Measurements from ENCODE around the gene ARHGAP26.

Gene ARHGAP26

DNA sequence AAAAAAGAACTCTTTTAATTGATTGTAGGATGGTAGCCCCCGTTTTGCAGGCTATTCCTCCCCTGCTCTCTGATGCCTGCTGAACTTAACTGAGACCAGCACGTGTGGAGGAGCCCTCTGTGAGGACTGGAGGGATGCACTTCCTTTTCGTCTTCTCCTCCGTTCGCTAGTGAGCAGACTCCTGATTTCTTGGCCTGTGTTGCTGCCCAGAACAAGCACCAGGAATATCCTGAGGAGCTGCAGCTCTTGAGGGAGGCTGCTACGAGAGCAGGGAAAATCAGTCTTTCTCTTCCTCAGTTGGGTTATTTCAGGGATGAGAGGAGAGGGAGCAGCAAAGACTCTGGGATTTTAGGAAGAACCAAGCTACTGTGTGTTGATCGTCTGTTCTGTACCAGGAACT is 74.7 kb downstream of the ARHGAP26 start:
- in situ Hi-C loops (cut with MboI; ENCODE audit: low sequenced_read_pairs): no loop called here

DNA sequence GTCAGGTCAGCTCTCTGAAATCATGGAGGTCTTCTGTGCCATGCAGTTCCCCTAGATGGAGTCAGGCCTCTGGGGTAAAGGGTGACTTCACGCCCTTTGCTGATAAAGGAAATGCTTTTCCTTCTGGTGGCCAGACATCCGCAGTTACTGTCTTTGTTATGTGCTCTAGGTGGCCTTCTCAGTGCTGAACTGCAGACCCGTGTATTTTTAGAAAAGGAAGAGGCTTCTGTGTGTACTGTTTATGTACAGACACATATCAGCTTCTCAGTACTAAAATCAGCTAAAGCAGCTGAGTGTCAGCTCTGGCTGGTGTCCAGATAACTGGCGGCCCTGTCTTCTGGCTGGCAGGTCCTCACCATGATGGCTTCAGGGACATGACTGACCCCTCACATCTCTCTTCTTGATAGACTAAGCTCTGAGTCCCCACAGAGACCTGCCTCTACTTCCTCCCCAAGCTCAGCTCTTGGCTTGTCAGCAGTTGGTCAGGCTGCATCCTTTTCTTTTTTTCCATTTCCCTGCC is 75.3 kb downstream of the ARHGAP26 start:
- in situ Hi-C loops (cut with MboI; ENCODE audit: low sequenced_read_pairs): no loop called here

DNA sequence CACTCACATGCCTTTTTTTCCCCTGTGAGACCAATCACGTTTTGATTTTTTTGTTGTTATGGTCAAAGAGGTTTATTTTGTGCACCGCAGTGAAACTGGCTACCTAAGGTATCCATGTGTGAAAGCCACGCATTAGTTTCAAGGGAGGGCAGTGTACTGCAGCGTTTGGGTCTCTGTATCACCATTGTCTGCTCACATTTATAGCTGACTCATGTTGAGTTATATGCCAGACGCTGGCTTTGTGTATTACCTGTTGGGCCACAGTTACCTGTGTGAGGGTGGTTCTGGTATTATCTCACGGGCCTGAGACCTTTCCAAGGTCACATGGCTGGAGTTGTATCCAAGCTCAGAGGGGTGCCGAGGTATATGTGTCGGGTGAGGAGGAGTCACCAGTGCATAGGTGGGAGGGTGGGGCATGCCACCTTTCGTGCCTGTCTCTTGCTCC is 75.8 kb downstream of the ARHGAP26 start:
- in situ Hi-C loops (cut with MboI; ENCODE audit: low sequenced_read_pairs): no loop called here

DNA sequence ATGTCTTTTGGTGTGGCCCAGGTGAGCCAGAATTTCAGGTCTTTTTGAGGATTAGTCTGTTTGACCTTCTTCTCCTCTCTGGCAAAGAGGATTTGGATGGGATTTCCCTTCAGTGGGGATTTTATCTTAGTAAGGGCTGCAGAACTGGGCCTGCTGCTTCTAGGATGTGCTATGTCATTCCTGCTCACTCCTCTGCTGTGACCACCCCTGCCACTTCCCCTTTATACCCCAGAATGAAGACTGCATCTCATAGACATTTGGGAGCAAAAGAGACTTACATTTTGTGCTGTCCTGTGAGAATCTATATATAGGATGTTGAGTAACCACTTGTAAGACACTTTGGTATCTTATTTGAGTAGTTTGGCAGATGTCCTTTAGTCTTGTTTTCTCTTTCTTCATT is 76.2 kb downstream of the ARHGAP26 start:
- in situ Hi-C loops (cut with MboI; ENCODE audit: low sequenced_read_pairs): no loop called here

DNA sequence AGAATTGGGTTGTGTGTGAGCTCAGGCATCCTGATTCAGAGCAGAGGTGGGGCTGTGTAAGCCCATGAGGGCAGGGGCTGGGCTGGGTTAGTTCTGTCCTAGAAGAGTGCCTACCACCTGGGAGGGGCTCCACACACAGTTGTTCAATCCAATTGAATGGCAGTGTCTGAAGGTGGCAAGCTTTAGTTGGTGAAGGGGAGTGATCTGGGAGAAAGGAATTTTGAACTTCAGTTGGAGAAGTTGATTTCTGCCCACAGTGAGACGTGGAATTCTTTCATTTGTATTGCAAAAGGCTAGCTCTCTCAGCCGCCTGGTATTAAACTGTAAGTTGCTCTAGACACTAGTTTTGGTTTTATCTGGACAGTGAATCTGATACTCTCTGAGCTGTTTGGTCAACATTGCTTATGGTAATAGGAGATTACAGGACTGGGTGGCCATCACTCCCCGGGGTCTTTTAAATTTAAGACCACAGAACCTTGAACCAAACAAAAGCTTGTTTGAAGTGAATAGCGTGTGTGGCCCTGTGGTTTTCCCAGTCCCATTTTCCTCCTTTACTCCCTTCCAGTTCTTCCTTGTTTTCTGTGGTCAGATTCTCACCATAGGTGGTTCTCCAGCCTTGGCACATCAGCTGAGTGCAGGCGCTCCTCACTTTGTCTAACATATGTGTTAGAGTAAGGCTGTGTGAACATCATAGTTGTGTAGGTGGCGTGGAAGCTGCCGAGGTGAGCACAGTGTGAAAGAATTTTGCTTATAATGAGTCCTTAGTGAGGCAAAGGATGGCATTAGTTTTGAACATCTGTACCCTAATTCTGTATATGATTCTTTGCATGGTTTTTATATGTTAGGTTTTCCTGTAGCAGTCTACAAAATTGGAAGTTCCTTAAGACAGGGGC is 78.0 kb downstream of the ARHGAP26 start:
- in situ Hi-C loops (cut with MboI; ENCODE audit: low sequenced_read_pairs): no loop called here

DNA sequence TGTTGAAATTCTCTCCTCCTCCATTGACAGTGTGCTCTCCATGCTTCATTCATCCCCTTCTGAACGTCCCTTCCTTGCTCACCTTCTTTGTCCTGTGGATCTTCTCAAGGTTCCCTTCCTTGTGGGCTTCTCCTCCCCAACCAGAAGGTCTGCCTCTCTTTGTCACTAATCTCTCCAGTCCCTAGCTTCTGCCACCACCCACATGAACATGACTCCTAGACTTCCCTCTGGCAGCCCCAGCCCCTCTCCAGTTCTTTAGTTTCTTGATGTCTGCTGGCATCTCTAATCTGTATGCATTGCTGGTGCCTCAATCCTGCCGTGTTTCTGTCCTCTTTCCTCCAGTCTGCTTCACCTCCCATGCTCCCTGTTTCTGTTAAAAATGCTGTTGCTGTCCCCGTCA is 79.3 kb downstream of the ARHGAP26 start:
- in situ Hi-C loops (cut with MboI; ENCODE audit: low sequenced_read_pairs): no loop called here

DNA sequence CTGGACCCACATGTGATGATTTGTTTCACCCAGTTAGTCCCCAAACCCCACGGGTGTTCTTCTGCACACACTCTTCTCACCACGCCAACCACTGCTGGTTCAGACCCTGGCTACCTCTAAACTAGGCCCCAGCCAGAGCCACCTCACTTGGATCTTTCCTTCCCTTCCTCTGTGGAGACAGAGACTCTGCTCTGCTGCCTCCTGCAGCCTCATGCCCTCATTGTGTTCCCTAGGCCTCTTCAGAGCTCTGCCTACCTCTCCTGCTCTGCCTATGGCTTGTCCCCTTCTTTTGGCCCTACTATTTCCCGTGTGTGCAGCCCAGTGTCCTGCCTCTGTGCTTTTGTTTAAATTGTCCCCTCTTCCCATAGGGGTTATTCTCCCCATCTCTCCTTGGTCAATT is 79.7 kb downstream of the ARHGAP26 start:
- in situ Hi-C loops (cut with MboI; ENCODE audit: low sequenced_read_pairs): no loop called here

DNA sequence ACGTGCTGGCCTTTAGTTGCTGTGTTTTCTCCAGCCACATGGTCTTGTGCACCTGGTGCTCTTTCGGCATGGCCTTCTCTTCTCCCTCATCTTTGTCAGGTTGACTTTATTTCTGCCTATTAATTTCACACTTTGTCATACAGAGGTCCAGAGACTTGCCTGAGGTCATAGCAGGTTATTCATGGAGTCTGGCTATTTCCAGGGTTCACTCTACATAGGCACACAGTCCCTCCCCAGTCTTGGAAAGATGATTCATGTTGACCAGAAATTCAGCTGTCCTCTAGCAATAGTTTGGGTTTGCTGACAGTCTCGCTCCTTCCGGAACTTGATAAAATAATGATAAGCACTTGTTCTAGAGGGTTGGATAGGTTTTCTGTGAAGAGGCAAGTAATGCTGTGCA is 81.6 kb downstream of the ARHGAP26 start:
- in situ Hi-C loops (cut with MboI; ENCODE audit: low sequenced_read_pairs): no loop called here

DNA sequence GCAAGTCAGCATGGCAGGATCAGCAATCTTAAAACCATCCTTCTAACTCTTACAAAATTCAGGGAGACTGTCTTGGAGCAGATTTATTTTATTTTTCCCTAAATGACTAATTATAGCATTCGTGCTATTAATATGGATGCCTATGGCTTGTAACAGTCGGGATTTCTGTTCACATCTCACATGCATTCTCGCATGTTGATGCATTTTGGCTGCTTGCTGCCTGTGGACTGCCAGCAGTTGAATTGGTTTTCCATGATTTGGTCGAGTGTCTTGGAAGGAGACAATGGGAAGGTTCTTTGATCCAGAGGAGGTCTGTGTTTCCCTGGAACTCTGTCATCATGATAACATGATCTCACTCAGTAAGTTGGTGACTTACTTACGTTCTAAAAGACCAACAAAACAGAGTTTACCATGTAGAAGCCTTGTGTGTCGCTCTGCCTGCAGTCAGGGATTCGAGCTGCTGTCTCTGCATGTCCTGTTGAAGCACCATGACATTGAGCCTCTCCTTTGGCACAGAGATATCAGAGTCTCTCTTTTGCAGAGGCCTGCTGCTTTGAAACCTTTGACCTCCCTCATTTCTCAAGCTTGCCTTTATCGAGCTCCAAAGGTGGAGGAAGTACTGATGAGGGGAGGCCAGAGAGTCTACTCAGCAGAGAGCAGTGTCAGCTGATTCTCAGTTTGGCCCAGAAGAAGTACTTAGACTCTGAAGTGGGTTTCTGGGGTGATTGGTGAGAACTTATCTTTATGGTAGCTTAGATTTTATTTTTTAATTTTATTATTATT is 82.4 kb downstream of the ARHGAP26 start:
- in situ Hi-C loops (cut with MboI; ENCODE audit: low sequenced_read_pairs): no loop called here

DNA sequence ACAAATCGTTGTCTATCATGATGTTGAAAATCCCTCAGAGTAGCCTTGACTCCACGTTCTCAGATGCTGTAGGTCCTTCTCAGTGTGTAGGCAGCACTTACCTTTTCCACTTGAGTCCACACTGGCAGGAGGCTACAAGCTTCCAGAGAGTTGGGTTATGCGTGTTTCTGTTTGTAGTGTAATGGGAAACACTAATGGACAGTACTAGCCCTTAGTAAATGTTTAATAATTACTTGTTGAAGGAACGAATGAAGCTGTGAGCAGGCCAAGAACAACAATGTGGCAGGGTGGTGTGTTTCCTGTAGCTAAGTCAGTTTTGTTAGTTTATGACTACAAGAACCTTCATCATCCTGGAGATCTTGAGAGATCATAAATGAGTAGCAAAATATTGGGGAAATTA is 83.5 kb downstream of the ARHGAP26 start:
- in situ Hi-C loops (cut with MboI; ENCODE audit: low sequenced_read_pairs): no loop called here

DNA sequence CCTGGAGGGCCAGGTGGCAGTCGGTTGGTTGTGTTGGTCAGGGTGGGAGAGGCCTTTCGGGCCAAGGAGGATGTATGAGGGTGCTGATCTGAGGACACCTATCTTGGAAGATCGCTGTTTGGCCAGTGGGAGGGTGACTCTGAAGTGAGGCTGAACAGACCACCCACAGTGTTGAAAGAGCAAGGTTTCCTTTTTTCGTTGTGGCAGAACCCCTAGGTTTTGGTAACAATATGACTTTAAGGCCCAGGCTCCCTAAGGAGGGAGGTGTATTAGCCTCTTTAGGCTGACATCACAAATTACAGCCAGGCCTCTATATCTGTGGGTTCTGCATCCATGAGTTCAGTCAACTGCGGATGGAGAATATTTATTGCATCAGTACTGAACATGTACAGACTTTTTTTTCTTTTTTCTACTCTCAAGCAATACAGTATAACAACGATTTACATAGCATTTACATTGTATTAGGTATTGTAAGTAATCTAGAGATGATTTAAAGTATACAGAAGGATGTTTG is 86.1 kb downstream of the ARHGAP26 start:
- in situ Hi-C loops (cut with MboI; ENCODE audit: low sequenced_read_pairs): no loop called here

DNA sequence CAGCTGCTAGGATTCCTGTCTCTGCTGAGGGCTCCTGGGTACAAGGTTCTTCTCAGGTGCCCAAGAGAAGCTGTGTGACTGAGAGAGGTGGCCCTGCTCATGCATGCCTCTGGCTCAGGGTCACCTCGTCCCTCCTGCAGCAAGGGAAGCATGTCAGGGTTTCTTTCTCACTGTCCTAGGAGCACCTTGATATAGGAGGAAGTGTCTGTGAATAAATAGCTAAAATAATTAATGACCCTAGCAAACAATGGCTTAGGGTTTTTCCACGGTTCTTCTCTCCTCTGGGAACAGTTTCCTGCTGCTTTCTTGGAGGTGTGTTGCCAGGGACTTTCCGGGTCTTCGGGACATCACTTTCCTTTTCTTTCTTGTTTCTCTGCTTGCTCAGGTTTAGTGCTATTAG is 87.2 kb downstream of the ARHGAP26 start:
- in situ Hi-C loops (cut with MboI; ENCODE audit: low sequenced_read_pairs): no loop called here

DNA sequence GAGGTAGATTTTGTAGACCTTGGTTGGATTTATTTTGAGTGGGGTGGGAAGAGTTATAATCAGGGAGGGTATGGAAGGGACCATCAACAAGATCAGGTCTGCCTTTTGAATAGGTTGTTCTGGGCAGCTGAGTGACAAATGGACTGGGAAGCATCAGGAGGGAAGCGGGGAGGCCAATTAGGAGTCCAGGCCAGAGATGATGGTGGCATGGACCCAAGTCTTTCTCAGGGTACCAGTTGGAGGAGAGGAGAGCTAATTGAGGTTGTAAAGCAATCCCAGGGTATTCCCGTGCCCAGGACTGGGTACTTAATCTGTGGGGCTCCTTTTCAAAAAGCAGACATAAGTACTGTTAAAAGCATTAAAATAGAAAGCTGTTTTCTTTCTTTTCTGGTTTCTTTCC is 88.9 kb downstream of the ARHGAP26 start:
- in situ Hi-C loops (cut with MboI; ENCODE audit: low sequenced_read_pairs): no loop called here

DNA sequence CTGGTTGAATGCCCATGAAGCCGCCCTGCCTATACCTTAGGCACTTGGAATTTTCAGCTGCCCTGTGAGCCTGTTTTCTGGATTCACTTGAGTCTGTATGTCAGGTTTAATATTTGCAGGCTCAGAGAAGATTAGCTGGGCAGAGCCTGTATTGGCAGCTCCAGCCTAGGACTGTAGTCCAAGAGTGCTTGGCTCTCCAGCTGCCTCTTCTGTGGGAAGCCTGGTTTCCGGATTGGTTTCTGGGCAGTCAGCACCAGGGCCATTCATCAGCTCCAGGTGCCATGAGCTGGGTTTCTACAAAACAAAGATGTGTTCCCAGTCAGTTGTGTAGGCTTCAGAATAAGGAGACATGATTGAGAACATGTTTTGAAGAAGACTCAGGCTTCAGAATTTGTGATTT is 90.1 kb downstream of the ARHGAP26 start:
- in situ Hi-C loops (cut with MboI; ENCODE audit: low sequenced_read_pairs): no loop called here

DNA sequence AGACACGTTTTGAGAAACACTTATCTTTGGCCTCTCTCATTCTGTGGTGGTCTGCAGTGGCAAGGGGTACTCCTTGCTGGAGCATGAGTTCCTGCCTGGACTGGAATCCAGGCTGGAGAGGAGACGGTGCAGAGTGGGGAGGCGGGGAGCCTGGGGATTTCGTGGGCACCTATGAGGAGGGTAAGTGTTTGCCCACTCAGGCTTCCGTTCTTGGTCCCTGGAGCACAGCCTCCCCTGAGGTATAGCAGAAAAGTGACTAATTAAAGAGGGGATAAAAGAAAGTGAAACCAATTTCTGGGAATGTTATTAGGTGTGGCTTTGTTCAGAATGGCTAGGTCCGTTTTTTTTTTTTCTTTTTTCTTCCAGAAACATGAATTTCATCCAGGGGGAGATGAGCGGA is 90.8 kb downstream of the ARHGAP26 start:
- in situ Hi-C loops (cut with MboI; ENCODE audit: low sequenced_read_pairs): no loop called here

DNA sequence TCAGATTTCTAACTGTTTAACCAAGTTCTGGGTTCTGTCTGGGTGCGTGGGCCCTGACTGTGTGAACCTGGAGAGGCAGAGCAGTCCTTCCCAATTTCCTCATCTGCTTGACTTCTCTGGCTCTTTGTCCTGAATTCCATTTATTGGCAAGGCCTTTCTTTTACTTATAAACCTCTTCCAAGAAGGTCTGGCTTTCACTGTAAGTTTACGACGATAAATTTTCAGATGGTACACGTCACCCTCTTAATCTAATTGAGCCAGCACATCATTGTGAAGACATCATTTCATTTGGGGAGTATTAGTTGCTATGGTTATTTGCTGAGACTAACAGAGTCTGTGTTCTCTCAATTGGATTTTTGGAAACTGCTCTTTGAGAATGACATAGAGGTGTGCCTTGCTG is 92.4 kb downstream of the ARHGAP26 start:
- in situ Hi-C loops (cut with MboI; ENCODE audit: low sequenced_read_pairs): no loop called here

DNA sequence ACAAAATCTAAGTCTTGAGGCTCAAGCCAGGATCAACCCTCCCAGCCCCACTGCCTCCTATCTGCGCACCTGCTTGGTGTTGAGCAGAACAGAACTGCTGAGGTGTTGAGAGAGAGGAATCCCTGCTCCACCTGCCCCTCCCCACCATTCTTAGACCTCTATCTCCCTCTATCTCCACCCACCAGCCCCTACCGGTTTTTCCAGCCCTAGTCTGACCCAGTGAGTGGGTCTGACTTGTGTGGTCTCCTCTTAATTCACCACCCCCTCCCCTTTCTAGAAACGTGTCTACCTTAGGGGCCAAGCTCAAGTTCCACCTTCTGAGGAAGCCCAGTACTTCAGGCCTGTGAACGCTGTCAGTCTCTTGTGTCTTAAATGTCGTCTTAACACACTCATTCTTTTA is 93.7 kb downstream of the ARHGAP26 start:
- in situ Hi-C loops (cut with MboI; ENCODE audit: low sequenced_read_pairs): no loop called here

DNA sequence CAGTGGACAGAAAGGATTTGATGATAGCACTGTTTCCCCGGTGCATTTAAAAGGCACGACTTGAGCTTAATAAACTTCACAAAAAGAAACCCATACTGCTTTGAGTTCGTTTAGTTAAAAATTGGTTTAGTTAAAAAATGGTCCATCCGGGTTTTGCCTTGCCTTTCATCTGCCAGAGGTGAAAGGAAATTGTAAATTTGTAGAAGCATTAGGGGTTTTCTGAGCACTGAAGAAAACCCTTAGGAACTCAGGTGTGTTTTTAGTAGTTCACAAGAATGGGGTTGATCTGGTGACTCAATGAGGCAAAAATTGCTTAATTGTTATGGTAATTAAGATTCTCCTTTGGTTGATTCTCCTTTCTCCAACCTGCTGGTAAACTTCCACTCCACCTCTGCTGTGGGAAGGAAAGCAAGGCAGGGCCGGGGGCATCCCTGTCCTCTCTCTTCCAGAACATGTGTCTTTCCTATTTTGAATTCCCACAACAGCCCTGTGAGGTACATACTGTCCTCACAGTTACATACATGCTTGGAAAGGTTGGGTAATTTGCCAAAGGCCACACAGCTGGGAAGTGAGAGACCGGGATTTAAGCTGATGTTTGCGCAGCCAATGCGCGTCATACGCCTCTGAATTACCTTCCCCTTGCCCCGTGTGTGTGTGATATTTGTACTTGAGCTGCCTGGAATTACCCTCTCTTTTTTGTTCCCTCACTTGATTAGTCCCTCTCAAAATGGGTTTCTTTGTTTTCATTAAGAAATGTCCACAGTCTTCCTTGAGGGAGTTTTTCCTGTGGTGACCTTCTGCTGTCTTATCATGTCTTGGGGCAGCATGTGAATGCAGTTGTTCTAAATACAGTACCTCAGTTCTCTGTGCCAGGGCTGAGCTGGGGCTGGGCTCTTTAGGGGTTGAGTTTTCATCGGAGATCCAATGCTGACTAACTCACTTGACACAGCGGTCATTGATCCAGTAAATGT is 94.4 kb downstream of the ARHGAP26 start:
- in situ Hi-C loops (cut with MboI; ENCODE audit: low sequenced_read_pairs): no loop called here

DNA sequence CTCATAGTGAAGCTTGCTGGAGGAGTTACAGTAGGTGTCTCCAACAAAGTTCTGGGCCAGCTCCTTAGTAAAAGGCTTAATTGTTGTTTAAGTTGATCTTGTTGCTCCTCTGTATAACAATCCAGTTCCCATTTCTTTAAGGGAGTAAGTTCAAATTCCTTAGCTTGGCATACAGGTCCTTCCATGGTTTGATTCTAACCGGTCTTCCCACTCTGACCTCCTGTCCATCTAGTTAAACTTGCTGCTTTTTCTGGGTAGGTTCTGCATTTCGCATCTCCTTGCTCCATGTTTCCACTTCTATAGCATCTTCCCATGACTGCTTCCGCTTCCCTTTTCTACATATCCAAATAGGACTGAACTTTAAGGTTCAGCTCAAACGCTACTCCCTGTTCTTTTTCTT is 95.5 kb downstream of the ARHGAP26 start:
- in situ Hi-C loops (cut with MboI; ENCODE audit: low sequenced_read_pairs): no loop called here

DNA sequence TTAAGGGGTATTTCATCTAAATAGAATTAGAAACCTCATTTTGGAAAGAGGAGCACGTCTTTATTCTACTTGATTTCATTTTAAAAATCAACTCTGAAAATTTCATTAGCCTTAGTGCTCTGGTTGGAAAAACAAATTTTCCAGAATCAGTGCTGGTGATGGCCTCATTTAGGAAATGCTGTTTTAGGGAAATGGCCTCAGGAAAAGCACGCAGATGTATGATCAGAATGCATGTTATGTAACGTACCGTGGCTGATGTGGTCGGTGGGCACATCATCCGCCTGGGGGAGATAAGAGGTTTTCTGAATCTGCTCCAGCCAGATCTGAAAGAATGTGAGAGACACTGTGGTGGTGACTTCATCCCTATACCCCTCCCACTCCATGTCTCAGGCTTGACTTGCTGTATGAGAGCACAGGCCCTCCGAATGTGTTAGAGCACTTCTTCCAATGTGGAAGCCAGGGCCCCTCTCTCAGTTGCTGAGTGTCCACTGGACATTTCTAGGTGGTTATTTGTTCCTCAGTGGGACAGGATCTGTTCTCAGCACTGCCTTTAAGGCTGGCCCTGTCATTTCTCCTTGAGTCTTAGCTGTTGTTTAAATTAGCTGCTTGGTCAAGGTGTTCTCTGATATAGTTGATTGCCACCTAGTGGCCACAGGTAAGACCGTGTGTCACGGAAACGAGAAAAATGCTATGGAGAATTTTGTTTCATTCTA is 96.5 kb downstream of the ARHGAP26 start:
- in situ Hi-C loops (cut with MboI; ENCODE audit: low sequenced_read_pairs): no loop called here
